Stimulated activated CD8-positive, alpha-beta memory T cell treated with anti-CD3 and anti-CD28 coated beads, Interleukin-15, amount 100 ng/mL, for 4 hours (primary cell): Measurements from ENCODE around the gene BROX.

Source experiments
- DNase-seq, 2 donors: peaks; one replicate each; pipeline ENCODE4 v3.0.0-alpha.2; 2020; ENCODE audit warnings: low read depth in 2 of 2

Gene BROX

DNA sequence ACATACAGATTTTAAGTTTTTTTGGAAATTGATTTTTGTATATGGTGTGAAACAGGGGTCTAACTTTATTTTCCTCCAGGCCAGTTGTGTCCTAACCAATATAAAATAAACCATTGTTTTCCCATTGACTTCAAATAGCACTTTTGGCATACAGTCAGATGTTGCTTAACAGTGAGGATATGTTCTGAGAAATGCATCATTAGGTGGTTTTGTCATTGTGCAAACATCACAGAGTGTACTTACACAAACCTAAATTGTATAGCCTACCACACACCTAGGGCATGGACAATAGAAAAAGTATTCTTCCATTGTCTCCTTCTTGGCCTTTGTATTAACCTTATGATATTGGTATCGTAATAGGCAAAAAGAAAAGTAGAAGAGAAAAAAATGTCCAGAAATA, 65.1 kb downstream of the BROX start:
- no peak for DNase-seq

GRCh38 chr1:222777977-222778376, 65.6 kb downstream of the BROX start:
- no peak for DNase-seq

DNA sequence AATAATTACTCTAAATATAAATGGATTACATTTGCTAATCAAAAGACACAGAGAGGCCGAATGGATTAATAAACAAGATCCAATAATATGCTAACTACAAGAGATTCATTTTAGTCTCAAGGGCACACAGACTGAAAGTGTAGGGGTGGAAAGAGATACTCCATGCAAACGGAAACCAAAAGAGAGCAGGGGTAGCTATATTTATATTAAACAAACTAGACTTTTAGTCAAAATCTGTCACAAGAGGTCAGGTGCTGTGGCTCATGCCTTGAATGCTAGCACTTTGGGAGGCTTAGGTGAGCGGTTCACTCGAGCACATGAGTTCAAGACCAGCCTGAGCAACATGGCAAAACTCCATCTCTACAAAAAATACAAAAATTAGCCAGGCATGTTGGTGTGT, 68.9 kb downstream of the BROX start:
- no peak for DNase-seq

- no peak for DNase-seq
Measured at GRCh38 chr1:222783051-222783450, 70.7 kb downstream of the BROX start.

GRCh38 chr1:222784371-222784770, 72.0 kb downstream of the BROX start:
- no peak for DNase-seq
